Endothelial cell (in vitro differentiated cells): ENCODE data around the gene STIL. TPM values are rescaled to one million over a fixed set of nuclear protein-coding genes. Genes with fewer than 3 reads are reported as not detected.

Experiments used
- DNase-seq: peaks from one replicate; pipeline ENCODE4 v3.0.0; 2021; ENCODE audit warnings: low spot score
- H3K27ac Mint-ChIP-seq: one replicate; pipeline ENCODE4 v1.8.0; 2021; ENCODE audit warnings: mixed read lengths, inconsistent platforms; ENCODE audit not compliant: unreplicated experiment
- H3K27me3 Mint-ChIP-seq: one replicate; pipeline ENCODE4 v1.8.0; 2021; ENCODE audit warnings: mild to moderate bottlenecking, moderate library complexity, mixed read lengths, inconsistent platforms; ENCODE audit not compliant: unreplicated experiment
- H3K36me3 Mint-ChIP-seq: one replicate; pipeline ENCODE4 v1.8.0; 2021; ENCODE audit warnings: mild to moderate bottlenecking, low read depth, mixed read lengths, inconsistent platforms; ENCODE audit not compliant: unreplicated experiment
- H3K4me1 Mint-ChIP-seq: one replicate; pipeline ENCODE4 v1.8.0; 2021; ENCODE audit warnings: mild to moderate bottlenecking, mixed read lengths, inconsistent platforms; ENCODE audit not compliant: unreplicated experiment
- H3K4me3 Mint-ChIP-seq: one replicate; pipeline ENCODE4 v1.8.0; 2021; ENCODE audit warnings: mild to moderate bottlenecking, mixed read lengths, inconsistent platforms; ENCODE audit not compliant: unreplicated experiment
- H3K9me3 Mint-ChIP-seq: one replicate; pipeline ENCODE4 v1.8.0; 2021; ENCODE audit warnings: mixed read lengths, inconsistent platforms; ENCODE audit not compliant: unreplicated experiment
- CTCF ChIP-seq: fragments of 200-600 bp; sonication (generic); IDR thresholded peaks from one replicate; pipeline ENCODE4 v1.5.0; 2021; ENCODE audit warnings: antibody characterized with exemption; ENCODE audit not compliant: unreplicated experiment
- total RNA-seq: library from RNA; stranded (reverse); fragmentation: NEBNext Ultra II Directional; extraction: Animal tissue kit (Norgen Biotek cat#: 25700); gene quantifications from one replicate; pipeline ENCODE4 v1.2.1, GENCODE V29; 2021; ENCODE audit not compliant: unreplicated experiment

Gene STIL
- total RNA-seq, 1 donor from 2014 or later: 12.1 TPM

- peaks cover 3% of the 10 kb centered on the region for H3K27me3 Mint-ChIP-seq
- no peaks in the 10 kb centered on the region for H3K9me3 Mint-ChIP-seq
- H3K4me1 Mint-ChIP-seq: peaks cover 16% of the 10 kb centered on the region
- H3K27ac Mint-ChIP-seq: peak overlapping the region; percentile 61
- peak overlapping the region; percentile 79 for H3K4me3 Mint-ChIP-seq
- no peak for TF ChIP-seq CTCF
- no peak for DNase-seq
- peaks cover 5% of the 10 kb centered on the region for H3K36me3 Mint-ChIP-seq
Observed at GRCh38 chr1:47331875-47332274, 17.9 kb upstream of the STIL start.

GRCh38 chr1:47330212-47330611 is 16.3 kb upstream of the STIL start:
- Mint-ChIP-seq H3K36me3 (peaks cover 5% of the 10 kb centered on the region), H3K27ac (no peak overlapping the region), H3K4me1 (peaks cover 10% of the 10 kb centered on the region), H3K4me3 (no peak overlapping the region), H3K27me3 (peaks cover 3% of the 10 kb centered on the region), H3K9me3 (no peaks in the 10 kb centered on the region)
- no peak for DNase-seq
- no peak for TF ChIP-seq CTCF

GRCh38 chr1:47328992-47329391 is 15.0 kb upstream of the STIL start:
- no peak for DNase-seq
- no peaks in the 10 kb centered on the region for H3K4me1 Mint-ChIP-seq
- H3K27ac Mint-ChIP-seq: no peak overlapping the region
- H3K9me3 Mint-ChIP-seq: no peaks in the 10 kb centered on the region
- no peak for TF ChIP-seq CTCF
- H3K4me3 Mint-ChIP-seq: no peak overlapping the region
- peaks cover 3% of the 10 kb centered on the region for H3K27me3 Mint-ChIP-seq
- H3K36me3 Mint-ChIP-seq: no peaks in the 10 kb centered on the region

GRCh38 chr1:47326271-47326670 is 12.3 kb upstream of the STIL start:
- TF ChIP-seq CTCF: no peak
- Mint-ChIP-seq H3K4me1 (peaks cover 4% of the 10 kb centered on the region), H3K9me3 (no peaks in the 10 kb centered on the region)

GRCh38 chr1:47325528-47325927 is 11.6 kb upstream of the STIL start:
- no peak for TF ChIP-seq CTCF
- peaks cover 4% of the 10 kb centered on the region for H3K4me1 Mint-ChIP-seq
- no peak for DNase-seq
- no peak overlapping the region for H3K4me3 Mint-ChIP-seq
- H3K36me3 Mint-ChIP-seq: no peaks in the 10 kb centered on the region
- H3K27me3 Mint-ChIP-seq: no peaks in the 10 kb centered on the region
- H3K27ac Mint-ChIP-seq: no peak overlapping the region
- no peaks in the 10 kb centered on the region for H3K9me3 Mint-ChIP-seq

More at GRCh38 chr1:47326271-47326670, 12.3 kb upstream of the STIL start:
- H3K27me3 Mint-ChIP-seq: no peaks in the 10 kb centered on the region
- no peaks in the 10 kb centered on the region for H3K36me3 Mint-ChIP-seq
- no peak for DNase-seq
- no peak overlapping the region for H3K27ac Mint-ChIP-seq
- no peak overlapping the region for H3K4me3 Mint-ChIP-seq
